ENCODE results near the gene MAML2. TPM values are rescaled to one million over a fixed set of nuclear protein-coding genes. Genes with fewer than 3 reads are reported as not detected.

Gene MAML2
- total and polyA plus RNA-seq, 2 of the 13 experiments (the other 11 are each of a cell fraction or from before 2014, with no cell fraction given): 2.3 to 25.9 TPM

GRCh38 chr11:96339706-96340554 lies 3.1 kb downstream of the MAML2 start:
- 63% methylated on average over 5 of the region's 7 CpGs for whole genome bisulfite sequencing (ENCODE audit: low lambda C conversion rate)
- ChIA-PET POLR2A (interaction anchor here (0.8 to 4.6 kb wide), 4 partner anchors 9 to 326 kb away, joined by 4 to 54 read pairs (median 8); no protein-coding TSS in a partner anchor), CTCF (ENCODE audit: low intra/inter-chr PET ratio, low total read pairs) (no interaction called here)
- intact Hi-C loops (cut with micrococcal nuclease; ENCODE audit: unreplicated experiment): loop anchor here (5.0 kb wide), 1 partner anchor 98 kb away; no protein-coding TSS in a partner anchor
- Histone ChIP-seq H2AFZ (ENCODE audit: low read length) (no peak overlapping the region), H4K20me1 (ENCODE audit: insufficient read depth, low read length) (no peaks in the 10 kb centered on the region), H3K4me1 (ENCODE audit: insufficient read depth, low read length) (peaks cover 74% of the 10 kb centered on the region), H3K9me3 (ENCODE audit: low read length) (no peaks in the 10 kb centered on the region), H3K36me3 (replicated peaks in 1 of 2; ENCODE audit: control insufficient read depth in 1 of 2, insufficient read depth in 2 of 2, low read length in 2 of 2) (peaks cover 0 to 10% of the 10 kb centered on the region in 2 experiments; a peak in 3 of 5 replicates), H3K9ac (ENCODE audit: insufficient read depth, low read depth, low read length) (peak overlapping the region; percentile 89), H3K4me2 (ENCODE audit: low read depth, low read length) (peak overlapping the region; percentile 94), H3K27ac (ENCODE audit: extremely low read length, insufficient read depth, low read length) (peak overlapping the region; percentile 80), H3K79me2 (ENCODE audit: insufficient read depth, low read length) (peaks cover 79% of the 10 kb centered on the region), H3K4me3 (replicated peaks in 1 of 3; ENCODE audit: insufficient read depth in 1 of 3, low read depth in 2 of 3, low read length in 3 of 3) (peak overlapping the region; percentile 59 to 84 (median 77)), H3K27me3 (ENCODE audit: control insufficient read depth in 1 of 2, insufficient read depth in 2 of 2, low read length in 2 of 2) (no peaks in the 10 kb centered on the region; a peak in 1 of 5 replicates)
- ATAC-seq (peak; percentile 4; the same call in 1 of the 3 replicates), DNase-seq (ENCODE audit: low spot score) (no peak), FAIRE-seq (no peak)
- in situ Hi-C loops (cut with HindIII; ENCODE audit: extremely low pct_ligation_motif_present, low pct_unique_long_range_greater_than_20kb): loop anchor here (10.0 kb wide), 1 partner anchor 325 kb away; no protein-coding TSS in a partner anchor
- BruUV-seq (replicated peaks): no TSS peak
- TF ChIP-seq CTCF (CRISPR knock-in tag; IDR thresholded peaks at IDR 0.05) (0 out of 2 replicates have a peak, but pooled peaks have one; percentile 14), SAP130 (CRISPR knock-in tag; IDR thresholded peaks at IDR 0.05; ENCODE audit: low read depth) (no peak; the same call in 1 of the 2 replicates), AKAP8 (CRISPR knock-in tag; IDR thresholded peaks at IDR 0.05) (no peak), ZNF44 (CRISPR knock-in tag; IDR thresholded peaks at IDR 0.05) (0 out of 2 replicates have a peak, but pooled peaks have one; percentile 6), ZFX (CRISPR knock-in tag; IDR thresholded peaks at IDR 0.05; ENCODE audit: low read depth) (no peak), ZNF296 (CRISPR knock-in tag; conservative IDR thresholded peaks at IDR 0.05) (no peak), ZNF816 (CRISPR knock-in tag; IDR thresholded peaks at IDR 0.05; ENCODE audit: borderline replicate concordance) (no peak), SCMH1 (CRISPR knock-in tag; IDR thresholded peaks at IDR 0.05; ENCODE audit: borderline replicate concordance) (no peak), SMAD9 (CRISPR knock-in tag; IDR thresholded peaks at IDR 0.05) (peak; percentile 71; the same call in 1 of the 2 replicates), POGZ (CRISPR knock-in tag; IDR thresholded peaks at IDR 0.05) (peak; percentile 33; the same call in 1 of the 2 replicates), ZNF337 (CRISPR knock-in tag; IDR thresholded peaks at IDR 0.05; ENCODE audit: borderline replicate concordance, low read depth) (peak; percentile 28; the same call in 1 of the 2 replicates), TOPORS (CRISPR knock-in tag; IDR thresholded peaks at IDR 0.05) (peak; percentile 35; the same call in 1 of the 2 replicates), ZNF749 (CRISPR knock-in tag; IDR thresholded peaks at IDR 0.05; ENCODE audit: borderline replicate concordance) (0 out of 2 replicates have a peak, but pooled peaks have one; percentile 44)
- TF ChIP-seq, protein P1, sequence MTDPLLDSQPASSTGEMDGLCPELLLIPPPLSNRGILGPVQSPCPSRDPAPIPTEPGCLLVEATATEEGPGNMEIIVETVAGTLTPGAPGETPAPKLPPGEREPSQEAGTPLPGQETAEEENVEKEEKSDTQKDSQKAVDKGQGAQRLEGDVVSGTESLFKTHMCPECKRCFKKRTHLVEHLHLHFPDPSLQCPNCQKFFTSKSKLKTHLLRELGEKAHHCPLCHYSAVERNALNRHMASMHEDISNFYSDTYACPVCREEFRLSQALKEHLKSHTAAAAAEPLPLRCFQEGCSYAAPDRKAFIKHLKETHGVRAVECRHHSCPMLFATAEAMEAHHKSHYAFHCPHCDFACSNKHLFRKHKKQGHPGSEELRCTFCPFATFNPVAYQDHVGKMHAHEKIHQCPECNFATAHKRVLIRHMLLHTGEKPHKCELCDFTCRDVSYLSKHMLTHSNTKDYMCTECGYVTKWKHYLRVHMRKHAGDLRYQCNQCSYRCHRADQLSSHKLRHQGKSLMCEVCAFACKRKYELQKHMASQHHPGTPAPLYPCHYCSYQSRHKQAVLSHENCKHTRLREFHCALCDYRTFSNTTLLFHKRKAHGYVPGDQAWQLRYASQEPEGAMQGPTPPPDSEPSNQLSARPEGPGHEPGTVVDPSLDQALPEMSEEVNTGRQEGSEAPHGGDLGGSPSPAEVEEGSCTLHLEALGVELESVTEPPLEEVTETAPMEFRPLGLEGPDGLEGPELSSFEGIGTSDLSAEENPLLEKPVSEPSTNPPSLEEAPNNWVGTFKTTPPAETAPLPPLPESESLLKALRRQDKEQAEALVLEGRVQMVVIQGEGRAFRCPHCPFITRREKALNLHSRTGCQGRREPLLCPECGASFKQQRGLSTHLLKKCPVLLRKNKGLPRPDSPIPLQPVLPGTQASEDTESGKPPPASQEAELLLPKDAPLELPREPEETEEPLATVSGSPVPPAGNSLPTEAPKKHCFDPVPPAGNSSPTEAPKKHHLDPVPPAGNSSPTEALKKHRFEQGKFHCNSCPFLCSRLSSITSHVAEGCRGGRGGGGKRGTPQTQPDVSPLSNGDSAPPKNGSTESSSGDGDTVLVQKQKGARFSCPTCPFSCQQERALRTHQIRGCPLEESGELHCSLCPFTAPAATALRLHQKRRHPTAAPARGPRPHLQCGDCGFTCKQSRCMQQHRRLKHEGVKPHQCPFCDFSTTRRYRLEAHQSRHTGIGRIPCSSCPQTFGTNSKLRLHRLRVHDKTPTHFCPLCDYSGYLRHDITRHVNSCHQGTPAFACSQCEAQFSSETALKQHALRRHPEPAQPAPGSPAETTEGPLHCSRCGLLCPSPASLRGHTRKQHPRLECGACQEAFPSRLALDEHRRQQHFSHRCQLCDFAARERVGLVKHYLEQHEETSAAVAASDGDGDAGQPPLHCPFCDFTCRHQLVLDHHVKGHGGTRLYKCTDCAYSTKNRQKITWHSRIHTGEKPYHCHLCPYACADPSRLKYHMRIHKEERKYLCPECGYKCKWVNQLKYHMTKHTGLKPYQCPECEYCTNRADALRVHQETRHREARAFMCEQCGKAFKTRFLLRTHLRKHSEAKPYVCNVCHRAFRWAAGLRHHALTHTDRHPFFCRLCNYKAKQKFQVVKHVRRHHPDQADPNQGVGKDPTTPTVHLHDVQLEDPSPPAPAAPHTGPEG (CRISPR knock-in tag; IDR thresholded peaks at IDR 0.05): no peak
